Fibroblast of lung (primary cell): Measurements from ENCODE around the gene NKX2-3.

Source experiments
- CTCF ChIP-seq, 2 donors: IDR thresholded peaks in 1 of 2; conservative IDR thresholded peaks in 1 of 2; 1 replicate in 1 of 2; 2 replicates in 1 of 2; pipeline ENCODE4 v1.5.1; 2011 to 2012; ENCODE audit warnings: low read length in 2 of 2, control low read depth in 1 of 2, inconsistent platforms in 1 of 2, low read depth in 1 of 2, mild to moderate bottlenecking in 1 of 2
- EZH2 ChIP-seq: IDR thresholded peaks from 2 replicates; pipeline ENCODE4 v1.5.1; 2012; ENCODE audit warnings: low read length, control low read depth, mild to moderate bottlenecking; ENCODE audit errors: missing control alignments

GRCh38 chr10:99523251-99523773 is 9.4 kb upstream of the NKX2-3 start:
- TF ChIP-seq CTCF (conservative IDR thresholded peaks at IDR 0.05 in 1 of 2, IDR thresholded peaks at IDR 0.05 in 1 of 2; ENCODE audit: low read depth in 1 of 2, low read length in 2 of 2): no peak
- no peak for TF ChIP-seq EZH2
